GM12874 (cell line): ENCODE measurements around the gene OSBPL1A.

Source experiments
- TF ChIP-seq, protein P1 (sequence below): IDR thresholded peaks from 2 replicates; pipeline ENCODE4 v1.5.1; 2011; ENCODE audit warnings: low read depth, mild to moderate bottlenecking, control low read depth, low read length, moderate library complexity; ENCODE audit not compliant: insufficient read depth

The OSBPL1A gene

DNA sequence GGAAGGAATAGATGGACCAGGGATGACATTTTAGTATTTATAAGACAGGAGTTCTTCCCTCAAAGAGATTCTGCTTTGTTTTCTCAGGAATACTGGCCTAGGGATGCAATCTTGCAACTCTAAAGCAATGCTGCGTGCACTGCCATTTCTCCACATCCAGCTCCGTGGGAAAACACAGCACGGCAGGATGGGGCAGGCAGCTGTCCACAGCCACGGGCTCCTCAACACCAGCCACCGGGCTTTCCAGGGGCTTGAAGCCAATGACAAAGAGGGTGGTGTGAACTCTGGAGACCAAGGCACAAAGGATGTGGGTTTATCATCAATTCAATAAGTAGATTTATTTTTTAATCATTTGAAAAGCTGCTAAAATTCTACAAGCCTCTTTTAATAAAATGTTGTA is 209.5 kb downstream of the OSBPL1A start:
- TF ChIP-seq, protein P1, sequence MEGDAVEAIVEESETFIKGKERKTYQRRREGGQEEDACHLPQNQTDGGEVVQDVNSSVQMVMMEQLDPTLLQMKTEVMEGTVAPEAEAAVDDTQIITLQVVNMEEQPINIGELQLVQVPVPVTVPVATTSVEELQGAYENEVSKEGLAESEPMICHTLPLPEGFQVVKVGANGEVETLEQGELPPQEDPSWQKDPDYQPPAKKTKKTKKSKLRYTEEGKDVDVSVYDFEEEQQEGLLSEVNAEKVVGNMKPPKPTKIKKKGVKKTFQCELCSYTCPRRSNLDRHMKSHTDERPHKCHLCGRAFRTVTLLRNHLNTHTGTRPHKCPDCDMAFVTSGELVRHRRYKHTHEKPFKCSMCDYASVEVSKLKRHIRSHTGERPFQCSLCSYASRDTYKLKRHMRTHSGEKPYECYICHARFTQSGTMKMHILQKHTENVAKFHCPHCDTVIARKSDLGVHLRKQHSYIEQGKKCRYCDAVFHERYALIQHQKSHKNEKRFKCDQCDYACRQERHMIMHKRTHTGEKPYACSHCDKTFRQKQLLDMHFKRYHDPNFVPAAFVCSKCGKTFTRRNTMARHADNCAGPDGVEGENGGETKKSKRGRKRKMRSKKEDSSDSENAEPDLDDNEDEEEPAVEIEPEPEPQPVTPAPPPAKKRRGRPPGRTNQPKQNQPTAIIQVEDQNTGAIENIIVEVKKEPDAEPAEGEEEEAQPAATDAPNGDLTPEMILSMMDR, result no peak

DNA sequence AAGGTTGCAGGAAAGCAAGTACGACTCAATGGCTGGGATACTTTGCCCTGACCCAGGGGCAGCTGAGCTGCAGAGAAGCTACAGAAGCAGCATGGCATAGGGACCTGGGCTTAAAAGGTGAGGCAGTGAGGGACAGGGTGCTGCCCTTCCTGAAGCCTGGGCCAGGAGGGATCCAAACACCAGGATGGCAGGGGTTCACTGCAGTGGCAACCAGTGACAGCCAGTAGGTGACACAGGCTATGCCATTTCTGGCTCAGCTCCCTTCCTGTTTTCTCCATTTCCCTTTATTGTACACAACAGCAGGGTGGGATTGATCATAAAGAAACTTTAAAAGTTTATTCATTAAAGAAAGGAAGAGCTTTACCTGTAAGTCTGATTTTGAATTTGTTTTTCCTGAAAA is 209.9 kb downstream of the OSBPL1A start:
- TF ChIP-seq, protein P1, result no peak

- TF ChIP-seq, protein P1, result no peak
Observed at GRCh38 chr18:24187049-24187448, 210.6 kb downstream of the OSBPL1A start.

DNA sequence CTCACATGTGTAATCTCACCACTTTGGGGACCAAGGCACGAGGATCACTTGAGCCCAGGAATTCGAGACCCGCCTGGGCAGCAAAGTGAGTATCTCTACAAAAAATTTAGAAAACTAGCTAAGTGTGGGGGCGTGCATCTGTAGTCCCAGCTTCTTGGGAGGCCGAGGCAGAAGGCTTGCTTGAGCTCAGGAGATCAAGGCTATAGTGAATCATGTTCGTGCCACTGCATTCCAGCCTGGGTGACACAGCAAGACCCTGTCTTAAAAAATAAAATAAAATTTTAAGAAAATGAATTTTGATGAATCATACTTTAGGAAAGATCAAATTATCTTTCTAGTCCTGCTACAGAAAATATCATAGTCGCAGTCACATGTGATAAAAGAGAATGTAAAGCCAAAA is 211.8 kb downstream of the OSBPL1A start:
- TF ChIP-seq, protein P1, result no peak

DNA sequence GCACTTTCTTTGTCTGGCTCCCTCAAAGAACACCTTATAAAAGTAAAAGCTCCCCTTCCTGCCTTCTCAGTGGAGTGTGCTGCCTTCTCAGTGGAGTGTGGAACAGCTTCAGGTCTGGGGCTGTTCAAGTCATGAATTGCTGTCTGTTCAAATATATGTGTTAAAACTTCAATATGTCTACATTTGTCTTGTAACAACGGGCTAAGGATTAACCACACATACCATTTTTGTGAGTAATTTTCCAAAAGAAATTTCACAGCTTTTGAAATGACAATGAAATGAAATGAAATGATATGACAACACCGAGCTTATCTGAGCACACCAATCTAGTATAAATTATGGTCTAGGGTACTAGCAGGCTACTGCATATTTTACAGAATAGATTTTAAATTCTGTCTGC is 215.8 kb downstream of the OSBPL1A start:
- TF ChIP-seq, protein P1, result no peak

- TF ChIP-seq, protein P1, result no peak
Observed at GRCh38 chr18:24180048-24180447, 217.6 kb downstream of the OSBPL1A start.

DNA sequence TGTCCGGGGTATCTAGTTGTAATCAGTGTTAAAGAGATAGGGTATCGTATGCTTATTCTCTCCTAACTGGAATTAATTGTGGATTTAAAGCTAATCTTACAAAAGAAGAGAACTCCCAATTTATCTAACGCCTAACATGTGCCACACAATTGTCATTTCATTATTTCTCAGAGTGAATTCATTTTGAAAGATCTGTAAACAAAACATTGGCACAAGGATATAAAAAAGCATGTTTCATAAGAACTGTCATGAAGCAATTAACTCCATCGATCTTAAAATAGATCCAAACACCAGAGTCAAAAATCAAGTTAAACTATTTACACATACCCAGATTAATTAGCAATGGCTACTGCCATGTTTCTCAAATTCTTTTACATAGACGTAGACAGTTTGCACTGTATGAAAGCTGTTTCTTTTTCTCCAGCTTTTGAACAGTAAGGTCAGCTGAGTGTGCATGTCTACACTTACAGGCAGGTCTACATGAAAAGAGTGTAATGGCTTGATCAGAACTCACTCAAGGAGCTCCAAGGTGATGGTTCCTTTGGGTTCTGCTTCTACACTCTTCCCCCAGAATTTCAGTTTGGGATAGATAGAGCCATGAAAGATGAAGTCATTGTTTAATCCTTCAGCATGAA is 220.0 kb downstream of the OSBPL1A start:
- TF ChIP-seq, protein P1, result no peak
